H9 (cell line): ENCODE results near the gene FBXO17. TPM values are rescaled to one million over a fixed set of nuclear protein-coding genes. Genes with fewer than 3 reads are reported as not detected.
A peak's percentile ranks its signal among the peaks of the same experiment; 100 is the strongest.

Source experiments
- DNase-seq: peaks from one replicate; pipeline ENCODE4 v3.0.0-alpha.2; 2017
- H2AFZ ChIP-seq: one replicate; pipeline ENCODE4 v1.6.1; 2013; ENCODE audit warnings: mild to moderate bottlenecking, low read length, control low read depth, moderate library complexity
- H2AK5ac ChIP-seq: 2 replicates; pipeline ENCODE4 v1.6.1; 2013; ENCODE audit warnings: low read length, control low read depth, mixed read lengths; ENCODE audit not compliant: insufficient read length
- H2BK120ac ChIP-seq: one replicate; pipeline ENCODE4 v1.6.1; 2013; ENCODE audit warnings: low read depth, mild to moderate bottlenecking, low read length, control low read depth, inconsistent platforms; ENCODE audit not compliant: poor library complexity, severe bottlenecking
- H2BK12ac ChIP-seq: 2 replicates; pipeline ENCODE4 v1.6.1; 2013; ENCODE audit warnings: low read length, control low read depth, mixed read lengths, low read depth; ENCODE audit not compliant: insufficient read length
- H2BK15ac ChIP-seq: 2 replicates; pipeline ENCODE4 v1.6.1; 2013; ENCODE audit warnings: low read depth, low read length, control low read depth
- H2BK20ac ChIP-seq: one replicate; pipeline ENCODE4 v1.6.1; 2013; ENCODE audit warnings: low read depth, mild to moderate bottlenecking, low read length, control low read depth, inconsistent platforms; ENCODE audit not compliant: poor library complexity, severe bottlenecking
- H2BK5ac ChIP-seq: 2 replicates; pipeline ENCODE4 v1.6.1; 2013; ENCODE audit warnings: low read length, control low read depth, mixed read lengths; ENCODE audit not compliant: insufficient read length
- H3K14ac ChIP-seq: 2 replicates; pipeline ENCODE4 v1.6.1; 2013; ENCODE audit warnings: low read length, control low read depth; ENCODE audit not compliant: insufficient read depth
- H3K18ac ChIP-seq: 2 replicates; pipeline ENCODE4 v1.6.1; 2013; ENCODE audit warnings: low read depth, mild to moderate bottlenecking, mixed read lengths, low read length, control low read depth; ENCODE audit not compliant: insufficient read length
- H3K23ac ChIP-seq: 2 replicates; pipeline ENCODE4 v1.6.1; 2013; ENCODE audit warnings: low read length, control low read depth, mixed read lengths, low read depth; ENCODE audit not compliant: insufficient read length
- H3K23me2 ChIP-seq: 2 replicates; pipeline ENCODE4 v1.6.1; 2013; ENCODE audit warnings: low read depth, mild to moderate bottlenecking, mixed read lengths, low read length, control low read depth; ENCODE audit not compliant: insufficient read length, poor library complexity, severe bottlenecking
- H3K27ac ChIP-seq: 2 replicates; pipeline ENCODE4 v1.5.1; 2013; ENCODE audit warnings: low read length, control low read depth, mixed read lengths, low read depth; ENCODE audit not compliant: insufficient read length
- H3K27me3 ChIP-seq: 2 replicates; pipeline ENCODE4 v1.6.1; 2013; ENCODE audit warnings: low read length, control low read depth, inconsistent platforms; ENCODE audit not compliant: insufficient read depth
- H3K4ac ChIP-seq: 2 replicates; pipeline ENCODE4 v1.6.1; 2013; ENCODE audit warnings: low read depth, mild to moderate bottlenecking, control low read depth, inconsistent platforms, low read length, moderate library complexity
- H3K4me1 ChIP-seq: 2 replicates; pipeline ENCODE4 v1.6.1; 2013; ENCODE audit warnings: low read length, control low read depth, inconsistent platforms; ENCODE audit not compliant: insufficient read depth
- H3K4me2 ChIP-seq: 2 replicates; pipeline ENCODE4 v1.6.1; 2013; ENCODE audit warnings: low read length, control low read depth, mixed read lengths; ENCODE audit not compliant: insufficient read length, insufficient read depth
- H3K56ac ChIP-seq: 2 replicates; pipeline ENCODE4 v1.6.1; 2013; ENCODE audit warnings: low read depth, mild to moderate bottlenecking, mixed read lengths, low read length, control low read depth; ENCODE audit not compliant: insufficient read length
- H3K79me1 ChIP-seq: 2 replicates; pipeline ENCODE4 v1.6.1; 2013; ENCODE audit warnings: low read depth, mild to moderate bottlenecking, moderate library complexity, low read length, control low read depth, inconsistent platforms; ENCODE audit not compliant: insufficient read depth, poor library complexity, severe bottlenecking
- H3K79me2 ChIP-seq: 2 replicates; pipeline ENCODE4 v1.6.1; 2013; ENCODE audit warnings: low read length, control low read depth, inconsistent platforms; ENCODE audit not compliant: insufficient read depth
- H3K9ac ChIP-seq: 2 replicates; pipeline ENCODE4 v1.6.1; 2013; ENCODE audit warnings: low read length, control low read depth, mixed read lengths; ENCODE audit not compliant: insufficient read length; ENCODE audit errors: extremely low read depth
- H3K9me3 ChIP-seq: one replicate; pipeline ENCODE4 v1.6.1; 2013; ENCODE audit warnings: low read depth, low read length, inconsistent platforms; ENCODE audit not compliant: control insufficient read depth
- H3T11ph ChIP-seq: one replicate; pipeline ENCODE4 v1.6.1; 2013; ENCODE audit warnings: mild to moderate bottlenecking, low read length, control low read depth, inconsistent platforms
- H4K20me1 ChIP-seq: one replicate; pipeline ENCODE4 v1.6.1; 2013; ENCODE audit not compliant: control insufficient read depth, insufficient read length, insufficient read depth
- H4K5ac ChIP-seq: 2 replicates; pipeline ENCODE4 v1.6.1; 2013; ENCODE audit warnings: low read depth, mild to moderate bottlenecking, mixed read lengths, low read length, control low read depth; ENCODE audit not compliant: insufficient read length
- H4K8ac ChIP-seq: replicated peaks from 2 replicates; pipeline ENCODE4 v1.6.1; 2013; ENCODE audit warnings: low read length, control low read depth, mixed read lengths, low read depth; ENCODE audit not compliant: insufficient read length
- H4K91ac ChIP-seq: 2 replicates; pipeline ENCODE4 v1.6.1; 2013; ENCODE audit warnings: low read depth, mild to moderate bottlenecking, moderate library complexity, mixed read lengths, low read length, control low read depth; ENCODE audit not compliant: insufficient read length
- H3K27ac Mint-ChIP-seq, 3 experiments: 2 replicates in 2 of 3; 3 replicates in 1 of 3; pipeline ENCODE4 v1.8.0; 2020 to 2021; ENCODE audit warnings: mixed read lengths in 3 of 3, mild to moderate bottlenecking in 1 of 3, moderate library complexity in 1 of 3
- H3K27me3 Mint-ChIP-seq: 2 replicates; pipeline ENCODE4 v1.8.0; 2021; ENCODE audit warnings: low read depth, mild to moderate bottlenecking, moderate library complexity, mixed read lengths
- H3K36me3 Mint-ChIP-seq, 3 experiments: 2 replicates in 2 of 3; 3 replicates in 1 of 3; pipeline ENCODE4 v1.8.0; 2020 to 2021; ENCODE audit warnings: low read depth in 3 of 3, mixed read lengths in 3 of 3; ENCODE audit not compliant: insufficient read depth in 1 of 3
- H3K4me1 Mint-ChIP-seq, 2 experiments: 2 replicates each; pipeline ENCODE4 v1.8.0; 2020; ENCODE audit warnings: mixed read lengths in 2 of 2
- H3K4me3 Mint-ChIP-seq, 2 experiments: 2 replicates in 1 of 2; 3 replicates in 1 of 2; pipeline ENCODE4 v1.8.0; 2020 to 2021; ENCODE audit warnings: mild to moderate bottlenecking in 2 of 2, mixed read lengths in 2 of 2, moderate library complexity in 1 of 2
- H3K9me3 Mint-ChIP-seq, 2 experiments: 2 replicates in 1 of 2; 3 replicates in 1 of 2; pipeline ENCODE4 v1.8.0; 2020; ENCODE audit warnings: mild to moderate bottlenecking in 2 of 2, mixed read lengths in 2 of 2, moderate library complexity in 1 of 2
- CTCF ChIP-seq: fragments of 200-600 bp; sonication (generic); conservative IDR thresholded peaks from 3 replicates; pipeline ENCODE4 v1.8.0; 2021; ENCODE audit warnings: antibody characterized with exemption, mild to moderate bottlenecking
- WGBS: extraction: QIAGEN DNeasy Blood & Tissue Kit; methylation state at CpG from one replicate; pipeline ENCODE4 v1.1.7; 2013; ENCODE audit warnings: missing lambda C conversion rate, low lambda C conversion rate, mixed read lengths; ENCODE audit not compliant: insufficient read length; ENCODE audit errors: extremely low coverage; 5-methylcytosine and 5-hydroxymethylcytosine counted together
- total RNA-seq: library from RNA; stranded (reverse); gene quantifications from 2 replicates; pipeline ENCODE4 v1.2.1, GENCODE V29; 2021

Gene FBXO17
- total RNA-seq, 1 experiment from 2014 or later: 25.5 TPM

- Mint-ChIP-seq H3K27ac (peak overlapping the region in 1 of 3 experiments; percentile 32; a peak in 2 of 7 replicates), H3K4me3 (no peak overlapping the region)
Observed at GRCh38 chr19:38913958-38914357, 61.6 kb downstream of the FBXO17 start.

More at GRCh38 chr19:38913958-38914357, 61.6 kb downstream of the FBXO17 start:
- Histone ChIP-seq H3K4me2 (no peak overlapping the region), H3K56ac (no peak overlapping the region), H4K20me1 (no peaks in the 10 kb centered on the region), H2BK15ac (no peak overlapping the region), H4K8ac (no peak overlapping the region), H4K91ac (no peak overlapping the region), H2BK20ac (no peak overlapping the region), H3K79me2 (no peaks in the 10 kb centered on the region), H2BK12ac (no peak overlapping the region), H3K9me3 (no peaks in the 10 kb centered on the region), H3K18ac (no peak overlapping the region), H4K5ac (no peak overlapping the region), H3K23ac (no peak overlapping the region), H3K23me2 (no peaks in the 10 kb centered on the region), H3K79me1 (no peaks in the 10 kb centered on the region), H3K14ac (no peak overlapping the region), H3T11ph (no peak overlapping the region), H2BK5ac (no peak overlapping the region), H2AFZ (no peak overlapping the region), H3K27me3 (no peaks in the 10 kb centered on the region), H3K4me1 (no peaks in the 10 kb centered on the region; the same call in 1 of the 2 replicates), H2AK5ac (no peak overlapping the region), H3K4ac (no peak overlapping the region), H3K27ac (no peak overlapping the region), H2BK120ac (no peak overlapping the region), H3K9ac (no peak overlapping the region)
- no peak for DNase-seq
- Mint-ChIP-seq H3K9me3 (peaks cover 0 to 2% of the 10 kb centered on the region in 2 experiments; a peak in 1 of 5 replicates), H3K36me3 (peaks cover 3 to 11% (median 7%) of the 10 kb centered on the region in 3 experiments; a peak in 5 of 7 replicates), H3K27me3 (no peaks in the 10 kb centered on the region; the same call in 1 of the 2 replicates), H3K4me1 (no peaks in the 10 kb centered on the region)
- no peak for TF ChIP-seq CTCF
- no CpG with 5 or more reads among the region's 8 CpGs for WGBS
